Activated CD8-positive, alpha-beta T cell treated with anti-CD3 and anti-CD28 coated beads for 36 hours (primary cell): Measurements from ENCODE around the gene PTAFR. TPM values are rescaled to one million over a fixed set of nuclear protein-coding genes. Genes with fewer than 3 reads are reported as not detected.

ENCODE experiments used
- ATAC-seq: fragments of 200-7000 bp; cut with Tn5 transposase; one replicate; pipeline ENCODE4 v1.10.0; 2021; ENCODE audit warnings: mild to moderate bottlenecking, moderate library complexity
- CTCF ChIA-PET: fragments of 350-600 bp; sonication (Branson Sonifier 250); formaldehyde crosslinking; loops from one replicate; lab custom pipeline; 2021; ENCODE audit warnings: antibody characterized with exemption; lab: Charles Lee
- POLR2A ChIA-PET: fragments of 350-600 bp; sonication (Branson Sonifier 250); formaldehyde crosslinking; loops from one replicate; lab custom pipeline; 2021; ENCODE audit warnings: antibody characterized with exemption; lab: Charles Lee
- DNase-seq: peaks from one replicate; pipeline ENCODE4 v3.0.0-alpha.2; 2020
- H3K27ac Mint-ChIP-seq: one replicate; pipeline ENCODE4 v1.8.0; 2021; ENCODE audit warnings: mild to moderate bottlenecking, mixed read lengths
- H3K27me3 Mint-ChIP-seq: one replicate; pipeline ENCODE4 v1.8.0; 2021; ENCODE audit warnings: mixed read lengths
- H3K36me3 Mint-ChIP-seq: one replicate; pipeline ENCODE4 v1.8.0; 2021; ENCODE audit warnings: low read depth, mixed read lengths
- H3K4me1 Mint-ChIP-seq: one replicate; pipeline ENCODE4 v1.8.0; 2021; ENCODE audit warnings: low read depth, mixed read lengths
- H3K4me3 Mint-ChIP-seq: one replicate; pipeline ENCODE4 v1.8.0; 2021; ENCODE audit warnings: mild to moderate bottlenecking, moderate library complexity, mixed read lengths
- H3K9me3 Mint-ChIP-seq: one replicate; pipeline ENCODE4 v1.8.0; 2021; ENCODE audit warnings: mixed read lengths
- CTCF ChIP-seq: fragments of 200-600 bp; IDR thresholded peaks from one replicate; pipeline ENCODE4 v1.8.0; 2022; ENCODE audit warnings: antibody characterized with exemption, mild to moderate bottlenecking
- intact Hi-C: fragments of 100-400 bp; cut with micrococcal nuclease; formaldehyde crosslinking; loops from one replicate; pipeline ENCODE4 v1.10.0; 2022
- total RNA-seq, 2 experiments: library from RNA; stranded (reverse); gene quantifications; one replicate each; pipeline ENCODE4 v1.2.3, GENCODE V29; 2021

Gene PTAFR
- total RNA-seq, 2 experiments from 2014 or later, result 0.16 to 0.25 TPM

GRCh38 chr1:28157894-28158293 lies 18.6 kb downstream of the PTAFR start:
- no peak for DNase-seq
- TF ChIP-seq CTCF, result no peak

GRCh38 chr1:28156821-28157220 lies 19.7 kb downstream of the PTAFR start:
- Mint-ChIP-seq H3K27me3 (peaks cover 13% of the 10 kb centered on the region), H3K36me3 (no peaks in the 10 kb centered on the region), H3K4me1 (no peaks in the 10 kb centered on the region), H3K9me3 (no peaks in the 10 kb centered on the region), H3K4me3 (no peak overlapping the region), H3K27ac (no peak overlapping the region)
- no peak for TF ChIP-seq CTCF
- ATAC-seq (no peak), DNase-seq (no peak)
- ChIA-PET CTCF (interaction anchor here (1.2 kb wide), 1 partner anchor 65 kb away, joined by 3 read pairs; no protein-coding TSS in a partner anchor), POLR2A (no interaction called here)
- intact Hi-C loops, result no loop called here

More at GRCh38 chr1:28157894-28158293, 18.6 kb downstream of the PTAFR start:
- no peaks in the 10 kb centered on the region for H3K36me3 Mint-ChIP-seq
- CTCF ChIA-PET, result no interaction called here
- H3K27me3 Mint-ChIP-seq, result peaks cover 17% of the 10 kb centered on the region
- intact Hi-C loops, result no loop called here
- no peak overlapping the region for H3K27ac Mint-ChIP-seq
- H3K4me3 Mint-ChIP-seq, result no peak overlapping the region
- ATAC-seq, result no peak
- no peaks in the 10 kb centered on the region for H3K9me3 Mint-ChIP-seq
- H3K4me1 Mint-ChIP-seq, result no peaks in the 10 kb centered on the region
- POLR2A ChIA-PET, result no interaction called here

- Mint-ChIP-seq H3K27ac (no peak overlapping the region), H3K36me3 (no peaks in the 10 kb centered on the region), H3K9me3 (no peaks in the 10 kb centered on the region), H3K27me3 (peaks cover 10% of the 10 kb centered on the region), H3K4me3 (no peak overlapping the region), H3K4me1 (no peaks in the 10 kb centered on the region)
- no peak for DNase-seq
- CTCF ChIA-PET, result interaction anchor here (1.2 kb wide), 1 partner anchor 64 kb away, joined by 3 read pairs; no protein-coding TSS in a partner anchor
- ATAC-seq, result no peak
- TF ChIP-seq CTCF, result no peak
- intact Hi-C loops, result no loop called here
- POLR2A ChIA-PET, result no interaction called here
Measured at GRCh38 chr1:28155628-28156027, 20.9 kb downstream of the PTAFR start.

GRCh38 chr1:28154078-28154594 lies 22.4 kb downstream of the PTAFR start:
- Mint-ChIP-seq H3K9me3 (no peaks in the 10 kb centered on the region), H3K4me3 (no peak overlapping the region), H3K4me1 (no peaks in the 10 kb centered on the region), H3K27me3 (peaks cover 8% of the 10 kb centered on the region), H3K36me3 (peaks cover 3% of the 10 kb centered on the region), H3K27ac (no peak overlapping the region)
- no peak for TF ChIP-seq CTCF
- ChIA-PET CTCF (no interaction called here), POLR2A (no interaction called here)
- DNase-seq, result no peak
- no peak for ATAC-seq
- intact Hi-C loops, result no loop called here

GRCh38 chr1:28150125-28150780 lies 26.2 kb downstream of the PTAFR start:
- Mint-ChIP-seq H3K4me3 (no peak overlapping the region), H3K27ac (no peak overlapping the region), H3K36me3 (peaks cover 3% of the 10 kb centered on the region), H3K9me3 (no peaks in the 10 kb centered on the region), H3K27me3 (no peaks in the 10 kb centered on the region), H3K4me1 (no peaks in the 10 kb centered on the region)
- ChIA-PET CTCF (no interaction called here), POLR2A (no interaction called here)
- no peak for TF ChIP-seq CTCF
- ATAC-seq, result no peak
- intact Hi-C loops, result no loop called here
- no peak for DNase-seq
